Islet precursor cell (in vitro differentiated cells): ENCODE measurements around the gene PCBP3.

Experiments used
- DNase-seq: peaks from one replicate; pipeline ENCODE4 v3.0.0-alpha.2; 2018

PCBP3 gene

DNA sequence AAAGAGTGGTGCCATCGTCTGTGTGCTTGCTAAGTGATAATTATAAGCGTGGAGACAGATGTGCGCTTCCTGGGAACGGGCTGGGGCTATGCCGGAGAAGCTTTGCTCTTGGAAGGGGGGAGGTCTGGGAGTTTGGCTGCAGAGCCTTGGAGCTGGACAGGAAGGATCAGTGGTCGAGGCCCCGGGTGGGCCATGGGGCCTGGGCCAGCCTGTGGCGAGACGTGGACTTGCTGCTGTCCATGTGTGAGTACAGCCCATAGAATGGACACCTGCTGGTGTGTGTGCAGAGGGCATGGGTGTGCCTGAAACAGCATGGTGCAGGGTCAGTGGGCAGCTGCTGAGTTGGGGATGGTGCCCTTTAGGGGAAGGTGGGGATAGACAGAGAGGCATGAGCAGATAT is 121.3 kb downstream of the PCBP3 start:
- DNase-seq: no peak

DNA sequence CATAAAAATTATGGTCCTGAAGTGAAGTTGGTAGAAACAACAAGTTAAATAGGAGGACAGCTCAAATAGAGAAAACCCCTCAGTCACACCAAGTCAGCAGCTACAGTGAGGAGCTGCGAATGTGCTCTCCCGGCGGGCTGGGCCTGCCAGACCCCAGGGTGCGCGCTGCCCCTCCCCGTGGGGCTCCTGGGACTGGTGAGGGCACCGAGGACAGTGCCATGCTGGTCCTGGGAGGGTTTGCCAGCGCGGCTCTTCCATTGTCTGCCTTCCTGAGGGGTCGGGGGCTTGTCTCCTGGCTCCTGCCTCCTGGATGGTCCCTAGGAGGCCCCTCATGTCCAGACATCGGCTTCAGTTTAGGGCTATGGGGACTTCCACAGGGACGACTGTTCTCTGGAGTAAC is 121.8 kb downstream of the PCBP3 start:
- no peak for DNase-seq

DNA sequence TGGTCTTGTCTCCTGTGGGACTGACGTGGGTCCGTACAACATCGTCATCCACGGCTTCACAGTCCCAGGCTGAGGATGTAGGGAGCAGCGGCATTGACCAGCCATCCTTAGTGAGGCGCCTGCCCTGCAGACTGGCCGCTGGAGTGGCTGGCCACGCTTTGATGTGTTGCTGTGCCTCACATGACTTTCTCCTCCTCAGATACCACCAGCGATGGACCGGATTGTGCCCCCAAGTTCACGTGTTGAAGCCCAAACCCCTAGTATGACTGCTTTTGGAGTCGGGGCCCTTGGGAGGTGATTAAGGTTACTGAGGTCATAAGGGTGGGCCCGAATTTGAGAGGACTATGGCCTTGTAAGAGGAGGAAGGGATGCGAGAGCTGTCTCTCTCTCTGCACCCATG is 122.5 kb downstream of the PCBP3 start:
- no peak for DNase-seq

DNA sequence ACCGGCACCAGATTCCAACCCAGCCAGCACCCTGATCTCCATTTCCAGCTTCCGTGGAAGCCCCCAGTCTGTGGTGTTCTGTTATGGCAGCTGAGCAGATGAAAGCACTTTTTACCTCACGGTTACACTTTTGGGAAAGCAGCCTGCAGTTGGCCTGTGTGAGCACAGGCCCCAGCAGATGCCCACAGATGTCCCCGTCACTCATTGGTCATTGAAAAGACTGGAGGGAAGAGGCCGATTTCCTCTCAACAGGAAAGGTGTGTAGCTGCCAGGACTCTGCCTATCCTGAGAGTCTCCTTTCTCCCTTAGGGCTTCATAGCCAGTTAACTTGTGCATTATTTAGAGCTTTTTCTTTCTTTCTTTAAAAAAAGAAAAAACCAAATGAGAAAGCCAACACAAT is 123.0 kb downstream of the PCBP3 start:
- DNase-seq: no peak

DNA sequence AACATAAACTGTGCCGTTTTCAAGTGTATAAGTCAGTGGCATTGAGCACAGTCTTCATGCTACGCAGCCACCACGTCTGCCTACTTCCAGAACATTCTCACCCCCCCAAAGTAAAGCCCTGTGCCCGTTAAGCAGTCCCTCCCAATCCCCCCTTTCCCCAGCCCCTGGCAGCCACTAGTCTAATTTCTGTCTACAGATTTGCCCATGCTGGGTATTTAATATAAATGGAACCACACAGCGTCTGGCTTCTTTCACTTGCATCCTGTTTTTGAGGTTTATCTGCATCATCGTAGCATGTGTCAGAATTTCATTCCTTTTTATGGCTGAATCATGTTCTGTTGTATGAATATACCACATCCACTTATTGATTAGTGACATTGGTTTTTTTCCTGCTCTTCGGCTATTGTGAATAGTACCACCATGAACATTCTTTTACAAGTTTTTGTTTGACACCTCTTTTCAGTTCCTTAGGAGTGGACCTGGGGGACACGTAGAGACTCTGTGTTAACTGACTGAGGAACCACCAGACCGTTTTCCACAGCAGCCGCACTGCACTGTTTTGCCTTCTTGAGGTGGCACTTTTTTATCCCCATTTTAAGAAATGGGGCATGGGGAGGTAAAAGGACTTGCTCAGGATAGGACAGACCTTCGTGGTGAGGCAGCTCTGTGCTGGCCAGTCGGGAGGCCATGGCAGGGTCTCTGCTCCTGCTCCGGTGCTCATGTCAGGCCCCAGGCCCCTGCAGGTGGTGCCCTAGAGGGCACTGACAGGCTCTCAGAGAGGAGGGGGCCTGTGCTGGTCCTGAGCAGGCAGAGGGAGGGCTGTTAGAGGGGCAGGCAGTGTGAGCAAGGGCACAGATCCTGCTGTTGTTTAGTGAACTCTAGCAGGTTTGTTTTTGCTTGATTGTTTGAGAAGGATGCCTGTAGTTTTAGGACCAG is 123.8 kb downstream of the PCBP3 start:
- no peak for DNase-seq

DNA sequence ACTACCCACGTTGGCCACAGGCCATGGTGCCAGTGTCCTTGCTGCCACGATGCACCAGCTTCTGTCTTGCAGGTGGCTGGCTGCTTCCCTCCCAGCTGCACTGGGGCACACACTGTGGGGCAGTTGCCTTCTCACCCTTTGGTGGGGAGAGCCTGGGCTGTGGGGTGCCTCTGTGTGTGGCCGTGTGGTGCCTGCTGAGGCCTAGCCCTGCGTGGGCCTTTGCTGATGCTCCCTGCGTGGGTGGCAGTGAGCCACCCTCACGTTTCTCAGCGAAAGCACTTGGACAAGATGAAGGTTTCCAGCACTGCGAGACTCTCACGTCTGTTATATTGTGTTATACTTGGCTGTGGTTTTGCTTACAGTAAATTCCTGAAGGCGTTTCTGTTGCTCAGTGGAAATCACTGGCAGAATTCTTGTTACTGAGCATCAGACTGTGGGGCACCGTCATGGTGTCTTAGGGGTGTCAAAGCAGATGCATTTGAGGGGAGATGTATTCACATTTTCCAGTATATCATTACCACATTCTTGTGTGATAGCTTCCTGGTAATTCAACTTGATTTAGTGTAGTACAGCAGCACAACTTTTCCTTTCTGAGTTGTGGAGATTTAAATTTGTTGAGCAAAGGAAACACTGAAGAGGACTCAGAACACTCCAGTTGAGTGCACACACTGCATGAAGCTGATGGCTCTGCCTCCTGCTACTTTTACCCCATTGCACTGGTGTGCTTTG is 124.7 kb downstream of the PCBP3 start:
- no peak for DNase-seq

DNA sequence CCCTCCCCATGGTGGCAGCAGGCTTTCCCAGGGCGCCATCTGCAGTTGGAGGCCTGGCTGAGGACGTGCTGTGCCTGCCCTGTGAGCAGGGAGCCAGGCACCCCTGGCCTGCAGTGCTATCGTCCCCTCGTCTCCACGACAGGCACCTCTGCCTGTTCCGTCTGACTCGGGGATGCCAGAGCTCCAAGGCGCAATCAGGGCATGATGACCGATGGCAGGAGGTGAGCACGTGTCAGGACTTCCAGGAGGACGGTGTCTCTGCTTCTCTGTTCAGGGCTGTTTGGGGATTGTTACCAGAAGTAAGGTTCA is 125.2 kb downstream of the PCBP3 start:
- DNase-seq: no peak

DNA sequence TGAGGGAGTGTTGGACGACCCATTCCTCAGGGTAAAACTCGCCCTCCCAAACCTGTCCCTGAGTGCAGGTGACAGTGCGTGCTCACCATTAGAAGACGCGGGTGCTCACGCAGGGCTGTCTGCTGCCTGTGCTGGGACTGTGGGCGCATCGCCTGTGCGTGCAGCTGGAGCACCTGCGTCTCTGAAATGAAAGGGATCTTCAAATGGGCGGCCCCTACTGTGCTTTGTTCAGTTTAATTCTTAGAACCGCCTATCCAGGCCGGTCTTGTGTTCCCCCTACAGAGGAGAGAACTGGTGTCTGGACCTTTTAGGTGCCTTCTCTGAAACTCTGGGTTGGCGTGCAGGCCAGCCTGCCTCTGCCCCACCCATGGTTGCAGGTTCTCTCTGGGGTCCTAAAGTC is 125.8 kb downstream of the PCBP3 start:
- DNase-seq: no peak

DNA sequence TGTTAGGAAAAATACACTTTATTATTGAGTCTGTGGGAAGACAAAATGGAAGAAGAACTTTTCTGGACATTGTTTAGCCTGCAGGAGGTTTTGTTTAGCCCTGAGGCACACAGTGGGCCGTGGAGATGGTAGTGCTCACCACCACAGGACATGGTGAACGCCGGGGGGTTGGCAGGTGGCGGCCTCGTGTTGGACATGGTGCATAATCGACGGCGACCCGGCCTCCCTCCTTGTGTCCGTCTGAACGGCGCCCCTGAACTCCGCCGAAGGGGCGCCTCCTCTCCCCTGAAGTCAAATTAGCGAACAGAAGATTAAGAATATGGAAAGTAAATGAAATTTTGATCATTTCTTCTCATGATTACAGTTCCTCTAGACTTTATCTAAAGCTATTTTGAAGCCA is 126.4 kb downstream of the PCBP3 start:
- no peak for DNase-seq

DNA sequence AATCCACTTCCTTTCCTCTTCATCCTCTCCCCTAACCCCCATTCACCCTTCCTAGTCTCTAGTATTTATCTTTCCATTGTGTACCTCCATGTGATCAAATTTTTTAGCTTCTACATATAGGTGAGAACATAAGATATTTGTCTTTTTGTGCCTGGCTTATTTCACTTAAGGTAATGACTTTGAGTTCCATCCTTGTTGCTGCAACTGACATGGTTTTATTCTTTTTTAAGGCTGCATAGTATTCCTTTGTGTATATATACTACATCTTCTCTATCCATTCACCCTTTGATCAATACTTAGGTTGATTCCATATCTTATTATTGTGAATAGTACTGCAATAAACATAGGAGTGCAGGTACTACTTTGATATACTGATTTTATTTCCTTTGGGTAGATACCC is 128.7 kb downstream of the PCBP3 start:
- no peak for DNase-seq

DNA sequence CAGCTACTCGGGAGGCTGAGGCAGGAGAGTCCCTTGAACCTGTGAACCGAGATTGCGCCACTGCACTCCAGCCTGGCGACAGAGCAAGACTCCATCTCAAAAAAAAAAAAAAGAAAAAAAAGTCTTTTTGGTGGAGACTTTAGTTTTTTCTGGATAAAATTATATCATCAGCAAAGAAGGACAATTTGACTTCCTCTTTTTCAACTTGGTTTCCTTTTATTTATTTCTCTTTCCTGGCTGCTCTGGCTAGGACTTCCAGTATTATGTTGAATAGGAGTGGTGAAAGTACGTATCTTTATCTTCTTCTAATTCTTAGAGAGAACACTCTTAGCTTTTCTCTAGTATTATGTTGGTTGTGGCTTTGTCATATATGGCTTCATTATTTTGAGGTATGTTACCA is 130.8 kb downstream of the PCBP3 start:
- DNase-seq: no peak

DNA sequence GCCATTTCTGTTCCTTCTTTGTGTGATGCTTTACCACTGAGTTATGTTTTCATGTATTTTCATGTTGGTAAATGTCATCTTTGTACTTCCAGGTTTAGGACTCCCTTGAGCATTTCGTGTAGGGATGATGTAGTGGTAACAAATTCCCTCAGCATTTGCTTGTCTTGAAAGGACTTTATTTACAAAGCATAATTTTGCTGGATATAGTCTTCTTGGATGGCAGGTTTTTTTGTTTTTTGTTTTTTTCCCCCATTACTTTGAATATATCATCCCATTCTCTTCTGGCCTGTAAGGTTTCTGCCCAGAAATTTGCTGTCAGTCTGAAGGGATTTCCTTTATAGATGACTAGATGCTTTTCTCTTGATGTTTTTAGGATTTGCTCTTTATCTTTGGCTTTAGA is 133.4 kb downstream of the PCBP3 start:
- DNase-seq: no peak

DNA sequence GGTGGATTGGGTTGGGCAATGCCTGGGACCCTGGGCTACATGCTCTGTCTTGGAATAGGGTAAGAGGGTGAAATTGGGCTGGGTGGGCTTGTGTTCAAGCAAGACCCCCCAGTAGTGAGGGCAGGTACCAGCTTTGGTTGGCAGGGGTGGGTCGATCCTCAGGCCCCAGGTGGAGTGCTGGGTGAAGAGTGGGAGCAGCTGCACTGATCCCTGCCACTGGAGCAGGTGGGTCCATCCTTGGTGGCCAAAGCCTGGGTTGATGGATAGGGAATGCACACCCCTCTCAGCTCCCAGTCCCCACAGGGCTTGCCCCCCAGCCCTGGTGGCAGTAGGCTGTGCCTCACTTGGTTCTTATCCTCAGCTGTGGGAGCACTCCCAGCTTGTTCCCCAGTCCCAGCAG is 135.2 kb downstream of the PCBP3 start:
- DNase-seq: no peak

DNA sequence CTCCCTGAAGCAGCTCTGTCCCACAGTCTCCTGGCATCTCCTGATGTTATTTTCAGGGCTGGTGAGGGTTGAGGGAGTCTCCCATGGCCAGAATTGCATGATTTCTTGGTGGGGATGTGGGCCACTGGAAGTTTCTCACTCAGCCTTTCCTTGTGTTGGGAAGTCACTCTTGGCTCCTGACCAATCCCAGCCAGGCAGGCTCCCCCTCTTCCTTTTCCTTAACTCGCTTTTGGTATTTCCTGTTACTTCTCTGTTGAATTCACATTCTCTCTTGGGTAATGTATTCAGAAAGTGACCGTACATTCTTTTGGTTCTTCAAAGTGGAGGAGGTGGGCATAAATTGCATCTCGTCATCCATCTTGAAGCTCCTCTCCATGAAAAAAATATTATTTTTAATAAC is 135.7 kb downstream of the PCBP3 start:
- DNase-seq: no peak

DNA sequence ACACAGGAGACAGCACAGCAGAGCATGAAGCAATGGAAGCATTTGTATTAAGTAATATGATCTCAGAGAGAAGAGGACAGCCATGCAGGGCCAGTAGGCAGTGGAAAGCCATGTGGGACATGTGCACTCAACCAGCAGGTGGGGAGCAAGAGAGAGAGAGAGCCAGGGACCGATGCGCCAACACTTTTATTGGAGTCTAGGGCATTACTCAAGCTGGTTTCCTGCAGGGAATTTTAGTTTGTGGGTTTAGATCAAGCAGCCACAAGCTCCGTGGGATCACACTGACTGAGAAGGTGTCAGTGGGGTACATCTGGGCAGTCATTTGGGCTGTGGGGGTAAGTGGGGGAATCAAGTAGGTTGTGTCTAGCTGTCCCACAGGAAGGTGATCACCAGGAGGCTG is 137.1 kb downstream of the PCBP3 start:
- no peak for DNase-seq

DNA sequence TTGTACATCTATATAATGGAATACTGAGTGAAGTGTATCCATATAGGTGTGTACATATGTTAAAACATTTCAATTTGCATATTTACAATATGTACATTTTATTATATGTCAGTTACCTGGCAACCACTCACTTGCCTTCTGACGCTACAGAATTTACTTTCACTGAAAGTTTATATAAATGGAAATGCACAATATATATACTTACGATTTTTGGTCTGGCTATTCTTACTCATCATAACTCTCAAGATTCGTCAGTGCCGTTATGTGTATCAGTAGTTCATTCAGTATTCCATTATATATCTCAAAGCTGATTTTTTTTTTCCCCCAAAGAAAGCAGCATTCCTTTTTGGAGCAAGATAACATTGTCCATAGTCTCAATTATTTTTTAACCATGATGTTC is 138.2 kb downstream of the PCBP3 start:
- no peak for DNase-seq

DNA sequence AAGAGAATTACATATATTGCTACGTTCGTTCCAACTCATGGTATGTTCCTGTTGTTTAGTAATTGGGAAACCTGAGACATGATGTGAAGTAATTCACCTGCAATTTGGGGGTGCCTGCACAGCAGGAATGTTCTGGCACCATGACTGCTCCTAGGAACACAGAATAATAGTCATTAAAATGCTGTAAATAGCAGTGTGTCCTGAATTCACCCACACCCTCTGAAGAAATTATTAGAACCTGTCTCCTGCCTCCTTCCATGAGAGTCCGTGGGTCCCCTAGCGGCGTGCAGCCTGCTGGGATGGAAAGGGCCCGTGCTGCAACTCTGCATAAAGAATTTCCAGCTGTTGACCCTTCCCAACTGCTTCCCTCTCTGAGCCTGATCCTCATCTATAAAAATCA is 143.1 kb downstream of the PCBP3 start:
- DNase-seq: no peak

DNA sequence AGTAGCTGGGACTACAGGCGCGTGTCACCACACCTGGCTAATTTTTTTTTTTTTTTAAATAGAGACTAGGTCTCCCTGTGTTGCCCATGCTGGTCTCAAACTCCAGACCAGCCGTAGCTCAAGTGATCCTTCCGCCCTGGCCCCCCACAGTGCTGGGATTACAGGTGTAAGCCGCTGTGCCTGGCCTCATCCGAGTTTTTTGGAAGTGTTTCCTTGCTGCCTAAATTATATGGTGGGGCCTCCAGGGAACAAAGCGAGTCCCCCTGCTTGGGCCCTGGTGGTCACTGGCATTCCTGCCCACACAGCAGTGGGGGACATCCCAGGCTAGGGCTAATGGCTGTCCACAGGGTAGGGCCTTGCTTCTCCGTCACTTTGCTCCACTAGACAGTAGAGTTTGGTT is 143.8 kb downstream of the PCBP3 start:
- DNase-seq: no peak

DNA sequence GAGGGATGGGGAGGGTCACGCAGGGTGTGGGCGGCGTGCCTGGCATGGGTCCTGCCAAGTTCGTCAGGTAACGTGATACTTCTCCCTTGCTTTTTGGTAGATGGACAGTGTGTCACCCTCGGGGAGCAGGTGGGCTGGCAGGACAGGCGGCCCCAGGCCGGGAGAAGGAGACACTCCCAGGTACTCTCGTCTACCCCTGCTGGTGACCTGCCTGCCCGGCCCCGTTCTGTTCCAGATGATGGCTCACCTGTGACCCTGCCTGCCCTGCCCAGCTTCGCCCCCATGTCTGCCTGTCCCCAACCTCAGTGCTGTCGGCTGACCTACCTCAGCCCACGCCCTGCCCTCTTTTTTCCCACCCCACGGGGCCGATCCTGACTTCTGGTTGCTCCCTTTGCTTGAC is 144.7 kb downstream of the PCBP3 start:
- no peak for DNase-seq

DNA sequence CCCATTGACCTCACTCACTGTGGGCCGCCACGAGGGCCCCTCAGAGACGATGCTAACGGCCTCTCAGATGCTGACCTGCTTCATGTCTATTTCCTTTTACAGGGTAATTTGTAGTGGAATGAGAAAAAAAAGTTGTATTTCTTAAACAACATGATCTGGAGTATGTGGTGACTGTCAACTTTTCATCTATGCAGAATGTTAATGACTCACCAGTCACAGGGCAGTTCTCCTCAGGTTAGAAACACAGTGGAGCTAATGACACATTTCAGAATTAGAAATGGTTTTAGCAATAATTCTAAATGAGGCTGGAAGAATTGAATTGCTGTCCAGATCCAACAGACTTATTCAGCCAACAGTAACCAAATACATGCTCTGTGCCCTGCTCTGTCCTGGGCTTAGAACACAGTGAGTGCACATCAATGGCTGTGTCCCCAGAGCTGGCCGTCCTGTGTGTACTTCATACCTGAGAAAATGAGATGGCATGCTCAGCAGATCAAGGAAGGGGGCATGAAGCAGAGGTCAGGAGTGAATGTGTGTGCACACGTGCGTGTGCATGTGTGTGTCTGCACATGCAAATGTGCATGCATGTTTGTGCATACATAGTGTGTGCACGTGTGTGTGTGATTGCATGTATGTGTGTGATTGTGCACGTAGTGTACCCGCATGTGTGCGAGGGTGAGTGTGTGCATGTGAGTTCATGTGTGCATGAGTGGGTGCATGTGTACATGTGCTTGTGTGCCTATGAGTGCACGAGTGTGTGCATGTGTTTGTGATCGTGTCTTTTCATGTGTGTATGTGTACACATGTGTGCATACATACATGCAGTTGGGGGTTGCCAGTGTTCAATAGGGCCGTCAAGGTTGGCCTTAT is 145.3 kb downstream of the PCBP3 start:
- no peak for DNase-seq

DNA sequence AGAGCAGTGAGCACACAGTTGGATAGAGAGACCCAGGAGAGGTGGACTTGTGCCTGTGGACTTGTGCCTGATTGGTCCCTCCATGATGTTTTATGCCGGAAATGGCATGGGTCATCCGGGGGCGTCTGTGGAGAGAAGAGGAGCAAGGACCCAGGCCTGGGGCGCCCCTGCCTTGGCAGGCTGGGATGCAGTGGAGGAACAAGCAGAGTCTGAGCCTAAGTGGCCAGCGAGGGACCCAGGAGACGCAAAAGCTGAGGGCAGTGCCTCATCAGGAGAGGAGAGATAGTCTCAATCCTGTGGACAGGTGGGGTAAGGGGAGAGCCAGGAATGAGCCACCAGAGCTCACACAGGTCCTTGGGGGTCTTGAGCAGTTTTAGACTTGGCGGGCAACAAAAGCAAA is 146.9 kb downstream of the PCBP3 start:
- DNase-seq: no peak

DNA sequence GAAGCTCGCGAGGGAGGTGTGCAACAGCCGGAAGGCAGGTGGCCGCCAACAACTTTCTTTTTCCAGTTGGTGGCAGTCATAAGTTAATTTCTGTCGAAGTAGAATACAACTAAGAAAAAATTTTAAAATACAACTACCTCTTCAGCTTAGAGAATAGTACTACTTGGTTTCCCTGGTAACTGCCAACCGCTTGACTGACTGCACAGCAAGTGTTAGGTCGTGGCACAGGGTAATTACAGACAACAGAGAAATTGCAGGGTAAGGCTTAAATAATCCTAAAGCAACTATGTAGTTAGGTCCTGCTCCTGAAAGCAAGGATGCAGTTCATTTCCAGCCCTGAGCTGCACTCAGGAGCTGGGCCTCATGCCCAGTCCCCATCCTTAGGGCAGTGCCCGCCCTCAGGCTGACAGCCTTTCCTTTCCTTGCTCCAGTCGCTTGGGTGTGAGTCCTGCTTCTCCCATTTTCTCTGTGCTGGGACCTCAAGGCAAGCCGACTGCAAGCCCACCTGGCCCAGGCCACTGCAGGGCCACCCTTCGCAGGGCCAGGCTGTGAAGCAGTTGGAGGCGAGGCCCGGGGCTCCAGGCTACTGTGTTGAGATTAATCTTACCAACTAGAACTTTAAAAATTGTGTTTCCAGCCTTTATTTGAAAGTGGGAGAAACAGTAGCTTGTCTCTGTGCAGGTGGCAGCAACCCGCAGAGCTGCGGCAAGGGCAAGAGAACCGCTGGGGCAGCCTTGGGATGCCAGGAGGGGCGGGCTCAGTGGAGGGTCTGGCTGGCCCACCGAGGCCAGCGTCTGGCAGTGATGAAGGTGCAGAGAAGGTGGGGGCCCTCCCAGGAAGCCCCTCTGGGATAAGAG is 148.3 kb downstream of the PCBP3 start:
- DNase-seq: no peak
